GM12878 (cell line): ENCODE measurements around the gene CD86. TPM values are rescaled to one million over a fixed set of nuclear protein-coding genes. Genes with fewer than 3 reads are reported as not detected.

ENCODE experiments used
- CREB1 ChIP-seq: IDR thresholded peaks from 2 replicates; pipeline ENCODE4 v1.6.1; 2012; ENCODE audit warnings: low read depth, mild to moderate bottlenecking, inconsistent platforms
- GABPA ChIP-seq: IDR thresholded peaks from 2 replicates; pipeline ENCODE4 v1.6.1; 2014; ENCODE audit warnings: antibody characterized with exemption, low read depth, mild to moderate bottlenecking, inconsistent platforms
- GATAD2B ChIP-seq: fragments of 450-650 bp; conservative IDR thresholded peaks from 2 replicates; pipeline ENCODE4 v1.6.1; 2017; ENCODE audit warnings: low read depth, mild to moderate bottlenecking, moderate library complexity
- HCFC1 ChIP-seq: fragments of 150-350 bp; IDR thresholded peaks from 2 replicates; pipeline ENCODE4 v1.6.1; 2014; ENCODE audit warnings: low read length
- JUNB ChIP-seq: IDR thresholded peaks from 2 replicates; pipeline ENCODE4 v1.6.1; 2016; ENCODE audit warnings: antibody characterized with exemption, mild to moderate bottlenecking
- KDM1A ChIP-seq: fragments of 200-600 bp; sonication (generic); IDR thresholded peaks from 2 replicates; pipeline ENCODE4 v1.6.1; 2016; ENCODE audit warnings: borderline replicate concordance
- MEF2A ChIP-seq: IDR thresholded peaks from 2 replicates; pipeline ENCODE4 v1.6.1; 2011; ENCODE audit warnings: low read depth, mild to moderate bottlenecking, low read length, moderate library complexity; ENCODE audit not compliant: insufficient read depth
- MXI1 ChIP-seq: fragments of 150-350 bp; IDR thresholded peaks from 2 replicates; pipeline ENCODE4 v1.6.1; 2011; ENCODE audit warnings: low read depth, mild to moderate bottlenecking, inconsistent platforms, low read length, improper control_type of control experiment
- NFYA ChIP-seq: IDR thresholded peaks from 2 replicates; pipeline ENCODE4 v1.6.1; 2011; ENCODE audit warnings: low read depth, mild to moderate bottlenecking, low read length, improper control_type of control experiment, borderline replicate concordance
- PAX5 ChIP-seq: IDR thresholded peaks from 2 replicates; pipeline ENCODE4 v1.6.1; 2011; ENCODE audit warnings: low read depth, low read length, borderline replicate concordance
- PML ChIP-seq: IDR thresholded peaks from 2 replicates; pipeline ENCODE4 v1.6.1; 2012; ENCODE audit warnings: low read length, inconsistent platforms
- RB1 ChIP-seq: fragments of 450-650 bp; formaldehyde crosslinking; IDR thresholded peaks from 2 replicates; pipeline ENCODE4 v1.6.1; 2017; ENCODE audit warnings: mild to moderate bottlenecking, borderline replicate concordance
- RCOR1 ChIP-seq: conservative IDR thresholded peaks from 2 replicates; pipeline ENCODE4 v1.6.1; 2012; ENCODE audit warnings: low read depth, low read length, improper control_type of control experiment
- RELA ChIP-seq: fragments of 450-650 bp; IDR thresholded peaks from 2 replicates; pipeline ENCODE4 v1.8.0; 2014; ENCODE audit warnings: borderline replicate concordance; ENCODE audit not compliant: partially characterized antibody
- RUNX3 ChIP-seq: IDR thresholded peaks from 2 replicates; pipeline ENCODE4 v1.6.1; 2012; ENCODE audit warnings: low read length, inconsistent platforms
- SMAD5 ChIP-seq: IDR thresholded peaks from 2 replicates; pipeline ENCODE4 v1.6.1; 2016; ENCODE audit warnings: antibody characterized with exemption, low read depth
- SMC3 ChIP-seq: IDR thresholded peaks from 2 replicates; pipeline ENCODE4 v1.6.1; 2011; ENCODE audit warnings: low read length, improper control_type of control experiment, borderline replicate concordance
- SP1 ChIP-seq: IDR thresholded peaks from one replicate; pipeline ENCODE4 v1.6.1; 2011; ENCODE audit warnings: low read depth, low read length
- SREBF1 ChIP-seq: IDR thresholded peaks from 2 replicates; pipeline ENCODE4 v1.6.1; 2012; ENCODE audit warnings: mild to moderate bottlenecking, low read length
- SUPT20H ChIP-seq: IDR thresholded peaks from 2 replicates; pipeline ENCODE4 v1.6.1; 2011; ENCODE audit warnings: low read depth, mild to moderate bottlenecking, low read length, moderate library complexity, borderline replicate concordance; ENCODE audit not compliant: control insufficient read depth
- TAF1 ChIP-seq: IDR thresholded peaks from 2 replicates; pipeline ENCODE4 v1.6.1; 2011; ENCODE audit warnings: mild to moderate bottlenecking, low read depth, low read length, borderline replicate concordance
- polyA plus RNA-seq, 11 experiments: library from polyadenylated mRNA; depleted of rRNA in 4 of 11; unstranded in 6 of 11; stranded (reverse) in 5 of 11; fragments of >200 nt; fragmentation: Nextera tagmentation in 4 of 11; fragmentation: Illumina TruSeq in 1 of 11; extraction: Ambion mirVana in 4 of 11; extraction: Trizol in 1 of 11; gene quantifications; 1 replicate in 1 of 11; 2 replicates in 10 of 11; pipeline versions ENCODE4 v1.2.1 to v1.2.3, GENCODE V29; 2011 to 2016; ENCODE audit warnings: inconsistent platforms in 2 of 11, missing spikeins in 2 of 11, low read depth in 1 of 11
- total RNA-seq, 4 experiments: library from RNA; depleted of rRNA in 3 of 4; stranded (reverse); fragments of >200 nt in 3 of 4; fragmentation: Illumina TruSeq in 1 of 4; extraction: Trizol in 1 of 4; gene quantifications; 2 replicates each; pipeline versions ENCODE4 v1.2.1 to v1.2.3, GENCODE V29; 2013 to 2021
- TF ChIP-seq, protein P1 (sequence below): fragments of 150-350 bp; IDR thresholded peaks from 2 replicates; pipeline ENCODE4 v1.6.1; 2016; ENCODE audit warnings: low read depth, low read length
- TF ChIP-seq, protein P2 (sequence below), 3 experiments: IDR thresholded peaks in 2 of 3; conservative IDR thresholded peaks in 1 of 3; 2 replicates each; pipeline ENCODE4 v1.5.1; 2011; ENCODE audit warnings: low read depth in 3 of 3, low read length in 3 of 3, mild to moderate bottlenecking in 3 of 3, control low read depth in 2 of 3, moderate library complexity in 2 of 3, inconsistent platforms in 1 of 3, mixed read lengths in 1 of 3; ENCODE audit not compliant: control insufficient read depth in 2 of 3, insufficient read depth in 1 of 3; ENCODE audit errors: extremely low read depth in 1 of 3
- TF ChIP-seq, protein P3 (sequence below): IDR thresholded peaks from 2 replicates; pipeline ENCODE4 v1.6.1; 2011; ENCODE audit warnings: mild to moderate bottlenecking, low read depth, low read length, moderate library complexity; ENCODE audit not compliant: insufficient replicate concordance

Gene CD86
- total and polyA plus RNA-seq, 10 of the 15 experiments (the other 5 are each of a cell fraction or from before 2014, with no cell fraction given): 40.9 to 100 (median 55.5) TPM

DNA sequence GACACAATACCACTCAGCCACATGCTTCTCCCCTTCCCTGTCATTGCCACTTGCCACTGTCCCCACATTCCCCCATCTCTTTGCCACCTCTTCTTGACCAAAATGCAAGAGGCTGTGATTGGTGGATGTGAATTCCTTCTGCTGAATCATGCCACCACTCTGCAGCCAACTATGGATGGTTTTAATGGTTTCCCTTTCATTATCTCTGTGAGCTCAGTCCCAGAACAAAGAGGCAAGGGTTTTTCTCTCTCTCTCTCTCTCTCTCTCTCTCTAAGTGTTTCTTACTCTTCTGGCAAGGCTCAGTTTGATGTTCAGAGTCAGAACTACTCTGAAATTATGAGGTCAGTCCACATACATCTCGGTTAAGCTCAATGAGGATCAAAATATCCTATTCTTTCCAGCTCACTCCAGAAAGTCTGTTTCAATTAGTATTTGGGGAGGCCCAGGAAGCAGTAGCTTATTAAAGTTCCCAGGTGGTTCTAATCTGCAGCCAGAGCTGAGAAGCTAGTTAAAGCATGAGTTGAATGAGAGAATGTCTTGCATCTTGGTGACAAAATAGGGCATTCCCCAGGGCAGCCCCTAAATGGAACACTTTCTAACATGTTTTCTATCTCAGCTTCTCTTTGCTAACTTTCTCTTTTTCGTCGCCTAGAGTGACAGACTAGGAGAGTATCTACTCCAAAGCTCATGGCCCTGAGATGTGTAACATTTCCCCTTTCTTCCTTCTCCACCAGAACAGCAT is 24.6 kb upstream of the CD86 start (continued):
- TF ChIP-seq, protein P1, sequence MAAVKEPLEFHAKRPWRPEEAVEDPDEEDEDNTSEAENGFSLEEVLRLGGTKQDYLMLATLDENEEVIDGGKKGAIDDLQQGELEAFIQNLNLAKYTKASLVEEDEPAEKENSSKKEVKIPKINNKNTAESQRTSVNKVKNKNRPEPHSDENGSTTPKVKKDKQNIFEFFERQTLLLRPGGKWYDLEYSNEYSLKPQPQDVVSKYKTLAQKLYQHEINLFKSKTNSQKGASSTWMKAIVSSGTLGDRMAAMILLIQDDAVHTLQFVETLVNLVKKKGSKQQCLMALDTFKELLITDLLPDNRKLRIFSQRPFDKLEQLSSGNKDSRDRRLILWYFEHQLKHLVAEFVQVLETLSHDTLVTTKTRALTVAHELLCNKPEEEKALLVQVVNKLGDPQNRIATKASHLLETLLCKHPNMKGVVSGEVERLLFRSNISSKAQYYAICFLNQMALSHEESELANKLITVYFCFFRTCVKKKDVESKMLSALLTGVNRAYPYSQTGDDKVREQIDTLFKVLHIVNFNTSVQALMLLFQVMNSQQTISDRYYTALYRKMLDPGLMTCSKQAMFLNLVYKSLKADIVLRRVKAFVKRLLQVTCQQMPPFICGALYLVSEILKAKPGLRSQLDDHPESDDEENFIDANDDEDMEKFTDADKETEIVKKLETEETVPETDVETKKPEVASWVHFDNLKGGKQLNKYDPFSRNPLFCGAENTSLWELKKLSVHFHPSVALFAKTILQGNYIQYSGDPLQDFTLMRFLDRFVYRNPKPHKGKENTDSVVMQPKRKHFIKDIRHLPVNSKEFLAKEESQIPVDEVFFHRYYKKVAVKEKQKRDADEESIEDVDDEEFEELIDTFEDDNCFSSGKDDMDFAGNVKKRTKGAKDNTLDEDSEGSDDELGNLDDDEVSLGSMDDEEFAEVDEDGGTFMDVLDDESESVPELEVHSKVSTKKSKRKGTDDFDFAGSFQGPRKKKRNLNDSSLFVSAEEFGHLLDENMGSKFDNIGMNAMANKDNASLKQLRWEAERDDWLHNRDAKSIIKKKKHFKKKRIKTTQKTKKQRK: no peak
- TF ChIP-seq RELA (peak; percentile 33), SREBF1 (no peak), SMAD5 (no peak), GATAD2B (no peak), JUNB (peak; percentile 81), RUNX3 (peak; percentile 67), RCOR1 (no peak), GABPA (no peak), NFYA (peak; percentile 31), PAX5 (no peak), SP1 (no peak), SMC3 (peak; percentile 23; the same call in 1 of the 2 replicates), MEF2A (0 out of 2 replicates have a peak, but pooled peaks have one; percentile 31), TAF1 (no peak; the same call in 1 of the 2 replicates), KDM1A (no peak), SUPT20H (no peak), HCFC1 (no peak), PML (no peak), CREB1 (no peak), MXI1 (no peak), RB1 (no peak)
- TF ChIP-seq, protein P2, sequence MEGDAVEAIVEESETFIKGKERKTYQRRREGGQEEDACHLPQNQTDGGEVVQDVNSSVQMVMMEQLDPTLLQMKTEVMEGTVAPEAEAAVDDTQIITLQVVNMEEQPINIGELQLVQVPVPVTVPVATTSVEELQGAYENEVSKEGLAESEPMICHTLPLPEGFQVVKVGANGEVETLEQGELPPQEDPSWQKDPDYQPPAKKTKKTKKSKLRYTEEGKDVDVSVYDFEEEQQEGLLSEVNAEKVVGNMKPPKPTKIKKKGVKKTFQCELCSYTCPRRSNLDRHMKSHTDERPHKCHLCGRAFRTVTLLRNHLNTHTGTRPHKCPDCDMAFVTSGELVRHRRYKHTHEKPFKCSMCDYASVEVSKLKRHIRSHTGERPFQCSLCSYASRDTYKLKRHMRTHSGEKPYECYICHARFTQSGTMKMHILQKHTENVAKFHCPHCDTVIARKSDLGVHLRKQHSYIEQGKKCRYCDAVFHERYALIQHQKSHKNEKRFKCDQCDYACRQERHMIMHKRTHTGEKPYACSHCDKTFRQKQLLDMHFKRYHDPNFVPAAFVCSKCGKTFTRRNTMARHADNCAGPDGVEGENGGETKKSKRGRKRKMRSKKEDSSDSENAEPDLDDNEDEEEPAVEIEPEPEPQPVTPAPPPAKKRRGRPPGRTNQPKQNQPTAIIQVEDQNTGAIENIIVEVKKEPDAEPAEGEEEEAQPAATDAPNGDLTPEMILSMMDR (IDR thresholded peaks at IDR 0.05 in 2 of 3, conservative IDR thresholded peaks at IDR 0.05 in 1 of 3; ENCODE audit: control insufficient read depth in 2 of 3, extremely low read depth in 1 of 3, insufficient read depth in 1 of 3, low read depth in 3 of 3, low read length in 3 of 3): no peak
- TF ChIP-seq, protein P3, sequence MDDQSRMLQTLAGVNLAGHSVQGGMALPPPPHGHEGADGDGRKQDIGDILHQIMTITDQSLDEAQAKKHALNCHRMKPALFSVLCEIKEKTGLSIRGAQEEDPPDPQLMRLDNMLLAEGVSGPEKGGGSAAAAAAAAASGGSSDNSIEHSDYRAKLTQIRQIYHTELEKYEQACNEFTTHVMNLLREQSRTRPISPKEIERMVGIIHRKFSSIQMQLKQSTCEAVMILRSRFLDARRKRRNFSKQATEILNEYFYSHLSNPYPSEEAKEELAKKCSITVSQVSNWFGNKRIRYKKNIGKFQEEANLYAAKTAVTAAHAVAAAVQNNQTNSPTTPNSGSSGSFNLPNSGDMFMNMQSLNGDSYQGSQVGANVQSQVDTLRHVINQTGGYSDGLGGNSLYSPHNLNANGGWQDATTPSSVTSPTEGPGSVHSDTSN: no peak
